Left forelimb (tissue), 1 donor: Measurements from ENCODE around the gene C5orf15.
"Not testable (repeated sequence)": the region's sequence is repeated elsewhere in the genome, so short reads cannot be mapped to it uniquely, and the experiment has no call there.

Experiments
- DNase-seq: peaks from one replicate; pipeline ENCODE4 v3.0.0-alpha.2; 2018; ENCODE audit warnings: low spot score

The C5orf15 gene

GRCh38 chr5:133962801-133963476 is 5.5 kb downstream of the C5orf15 start:
- no peak for DNase-seq

DNA sequence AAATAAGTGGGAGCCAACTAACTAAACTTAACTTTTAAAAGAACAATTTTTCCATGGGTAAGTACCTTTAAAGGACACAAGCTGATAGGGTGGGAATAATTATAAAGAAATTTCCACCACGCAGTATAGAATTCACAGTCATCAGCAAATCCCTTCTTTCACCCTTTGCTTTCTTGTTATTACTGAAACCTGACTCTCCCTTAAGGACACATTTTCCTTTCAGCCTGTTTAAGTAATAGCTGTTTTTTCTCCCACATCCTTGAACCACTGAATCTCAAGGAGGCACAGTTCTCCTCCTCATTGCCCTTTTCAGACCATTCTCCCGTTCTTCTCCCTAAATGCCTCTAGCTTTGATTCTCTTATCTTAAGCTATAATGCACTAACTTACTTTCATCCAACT is 6.3 kb downstream of the C5orf15 start:
- no peak for DNase-seq

DNA sequence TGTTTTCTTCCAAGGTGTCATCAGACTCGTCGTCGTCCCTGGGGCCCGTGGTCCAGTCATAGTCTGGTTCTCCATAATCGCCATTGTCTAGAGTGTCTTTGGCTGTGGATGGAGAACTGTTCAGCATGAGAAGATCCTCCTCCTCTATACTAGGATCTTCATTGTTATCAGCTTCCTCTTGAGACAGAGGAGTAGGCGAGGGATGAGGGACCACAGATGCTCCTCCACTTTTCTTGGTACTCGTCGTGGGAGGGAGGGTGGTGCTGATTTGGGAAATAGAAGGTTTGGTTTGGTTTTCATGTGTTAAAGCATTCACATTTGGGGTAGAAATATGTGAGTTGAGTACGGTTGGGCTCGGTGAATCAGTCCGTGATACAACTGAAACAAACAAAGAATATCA is 8.8 kb downstream of the C5orf15 start:
- no peak for DNase-seq

GRCh38 chr5:133957591-133957990 is 10.8 kb downstream of the C5orf15 start:
- DNase-seq: no peak

GRCh38 chr5:133957080-133957479 is 11.3 kb downstream of the C5orf15 start:
- no peak for DNase-seq

GRCh38 chr5:133956196-133956595 is 12.2 kb downstream of the C5orf15 start:
- DNase-seq: not testable (repeated sequence)

DNA sequence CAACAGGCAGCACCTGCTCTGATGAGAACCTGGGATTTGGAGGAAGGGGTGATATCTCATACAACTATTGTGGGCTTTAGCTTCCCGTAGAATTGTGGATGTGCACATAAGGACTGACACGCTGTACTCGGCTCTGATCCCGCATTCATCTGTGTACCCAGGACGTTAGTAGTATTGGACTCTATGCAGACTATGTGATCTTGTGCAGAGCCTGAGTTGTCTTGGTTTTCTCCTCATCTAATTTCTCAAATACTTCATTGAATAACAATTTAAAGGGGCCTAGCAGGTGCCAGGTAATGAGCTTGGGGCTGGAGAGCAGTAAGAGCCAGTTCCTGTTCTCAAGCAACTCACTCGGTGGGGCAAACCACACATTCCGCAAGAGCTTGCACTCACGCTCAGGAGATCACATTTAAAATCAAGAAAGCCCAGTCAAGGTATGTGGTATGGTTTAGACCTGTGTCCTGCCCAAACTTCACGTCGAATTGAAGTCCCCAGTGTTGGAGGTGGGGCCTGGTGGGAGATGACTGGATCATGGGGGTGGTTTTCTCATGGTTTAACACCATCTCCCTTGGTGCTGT is 14.8 kb downstream of the C5orf15 start:
- no peak for DNase-seq

DNA sequence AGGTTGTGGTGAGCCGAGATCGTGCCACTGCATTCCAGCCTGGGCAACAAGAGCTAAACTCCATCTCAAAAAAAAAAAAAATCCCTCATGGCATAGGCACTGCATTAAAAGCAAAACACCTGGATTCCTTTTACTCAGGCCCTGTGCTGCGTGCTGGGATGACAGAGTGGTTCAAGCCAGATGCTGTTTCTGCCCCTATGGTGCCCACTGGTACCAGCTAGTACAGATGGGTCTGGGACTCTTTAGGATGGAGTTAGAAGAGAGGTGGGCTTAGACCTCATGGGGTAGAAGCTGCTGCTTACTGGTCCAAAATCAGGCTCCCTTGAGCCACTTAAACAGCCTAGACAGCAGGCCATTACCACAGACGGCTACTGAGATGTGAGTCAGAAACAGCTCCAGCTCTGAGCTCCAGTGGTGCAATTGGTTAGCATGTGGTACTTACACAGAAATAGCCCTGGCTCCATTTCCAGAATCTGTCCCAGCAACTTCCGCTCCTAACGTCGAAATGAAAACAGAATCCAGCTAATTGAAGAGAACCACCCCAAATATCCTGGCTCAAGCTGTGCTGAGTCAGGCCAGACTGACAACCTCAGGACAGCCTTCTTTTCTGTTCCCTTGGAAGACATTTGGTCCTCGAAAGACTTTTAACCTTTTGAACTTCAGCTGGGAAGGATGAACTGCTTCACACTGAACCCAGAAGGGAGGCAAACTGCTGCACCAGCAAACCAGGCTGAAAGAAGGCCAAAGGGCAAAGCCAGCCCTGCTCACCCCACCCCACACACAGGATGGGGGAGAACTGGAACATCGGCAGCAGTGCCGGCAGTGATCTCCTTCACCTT is 15.5 kb downstream of the C5orf15 start:
- DNase-seq: no peak

DNA sequence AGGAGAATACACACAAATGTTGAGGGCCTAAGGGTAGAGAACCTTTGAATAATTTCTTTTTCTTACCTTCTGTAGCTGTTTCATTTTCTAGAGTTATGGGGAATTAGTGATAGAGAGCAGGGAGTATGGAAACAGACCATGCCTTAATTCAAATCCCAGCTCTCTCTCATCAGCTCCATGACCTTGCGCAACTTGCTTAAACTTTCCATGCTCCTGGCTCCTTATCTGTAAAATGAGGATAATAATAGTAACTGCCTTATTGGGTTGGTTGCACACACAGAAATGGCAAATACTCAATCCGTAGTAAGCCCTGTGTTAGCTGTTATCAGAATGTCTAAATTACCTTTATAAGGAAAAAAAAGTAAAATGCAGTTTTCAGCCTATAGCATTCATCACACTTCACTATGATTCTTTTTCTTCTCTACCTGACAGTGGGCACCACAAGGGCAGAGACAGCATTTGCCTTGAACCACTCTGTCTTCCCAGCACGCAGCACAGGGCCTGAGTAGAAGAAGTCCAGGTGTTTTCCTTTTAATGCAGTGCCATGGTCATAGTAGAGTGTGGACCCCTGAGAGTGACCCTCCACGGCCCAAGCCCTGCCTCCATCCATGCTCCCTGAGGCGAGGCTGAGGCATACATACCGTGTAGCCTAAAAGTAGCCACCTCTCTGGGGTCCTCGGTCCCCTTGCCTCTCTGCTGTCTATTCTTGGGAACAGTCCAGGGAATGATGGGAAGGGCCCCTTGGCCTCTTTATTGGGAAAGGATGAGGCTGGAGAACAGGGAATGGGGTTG is 17.4 kb downstream of the C5orf15 start:
- DNase-seq: no peak

- no peak for DNase-seq
Measured at GRCh38 chr5:133948721-133949120, 19.7 kb downstream of the C5orf15 start.

- DNase-seq: no peak
Measured at GRCh38 chr5:133947431-133947841, 21.0 kb downstream of the C5orf15 start.

GRCh38 chr5:133945568-133945967 is 22.9 kb downstream of the C5orf15 start:
- DNase-seq: no peak

DNA sequence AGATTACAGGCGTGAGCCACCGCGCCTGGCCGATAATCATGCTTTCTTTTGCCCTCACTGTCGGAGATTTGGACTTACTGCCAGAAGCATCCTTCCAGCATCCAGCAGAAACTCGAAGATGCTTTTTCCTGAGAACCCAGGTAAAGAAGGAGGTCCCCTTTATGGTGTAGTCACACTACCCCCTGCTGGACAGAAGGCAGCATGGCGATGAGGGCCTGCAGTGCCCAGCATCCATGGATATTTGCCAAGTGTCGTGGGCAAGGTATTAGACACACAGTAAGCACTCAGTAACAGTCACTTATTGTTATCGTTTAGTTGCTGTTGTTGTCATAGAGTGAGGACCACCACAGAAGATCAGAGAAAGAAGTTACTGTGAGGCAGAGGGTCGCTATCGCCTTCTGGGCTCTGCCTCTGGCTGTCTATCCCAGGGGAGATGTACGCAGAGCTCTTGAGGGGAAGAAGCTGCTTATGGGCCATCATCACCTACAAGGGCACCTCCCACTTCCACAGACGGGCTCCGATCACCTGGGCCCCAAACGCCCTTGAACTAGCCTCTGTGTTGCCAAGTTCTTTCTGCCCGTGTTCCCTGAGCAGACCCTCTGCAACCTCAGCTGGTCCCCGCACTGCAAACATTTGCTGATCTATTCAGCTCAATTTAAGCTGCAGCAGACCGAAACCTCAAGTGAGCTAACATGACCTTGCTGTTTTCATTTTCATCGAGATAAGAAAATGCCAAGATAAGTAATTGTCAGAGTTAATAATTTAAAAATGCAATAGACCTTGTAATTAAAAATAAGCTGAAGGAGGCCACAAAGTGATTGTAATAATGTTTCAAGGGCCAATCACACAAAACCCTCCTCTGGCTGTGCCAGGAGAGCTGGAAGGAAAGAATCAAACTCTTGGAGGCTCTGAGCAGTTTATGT is 23.9 kb downstream of the C5orf15 start:
- no peak for DNase-seq

DNA sequence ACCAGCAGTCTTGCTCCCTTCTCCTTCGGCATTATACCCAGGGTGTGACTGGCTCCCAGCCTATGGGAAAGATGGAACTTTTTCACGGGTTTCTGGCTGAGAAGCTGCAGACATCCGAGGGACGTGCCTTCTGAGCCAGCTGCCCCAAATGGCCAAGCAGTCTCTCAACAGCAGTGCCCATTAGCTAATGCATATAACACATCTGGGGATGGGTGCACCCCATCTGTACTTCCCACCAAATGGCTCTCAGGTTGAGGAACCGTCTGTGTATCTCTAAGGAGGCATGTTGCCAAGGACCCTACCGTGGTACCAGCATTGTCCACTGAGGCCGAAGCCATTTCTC is 25.0 kb downstream of the C5orf15 start:
- DNase-seq: no peak

- DNase-seq: no peak
Measured at GRCh38 chr5:133942614-133943474, 25.6 kb downstream of the C5orf15 start.

DNA sequence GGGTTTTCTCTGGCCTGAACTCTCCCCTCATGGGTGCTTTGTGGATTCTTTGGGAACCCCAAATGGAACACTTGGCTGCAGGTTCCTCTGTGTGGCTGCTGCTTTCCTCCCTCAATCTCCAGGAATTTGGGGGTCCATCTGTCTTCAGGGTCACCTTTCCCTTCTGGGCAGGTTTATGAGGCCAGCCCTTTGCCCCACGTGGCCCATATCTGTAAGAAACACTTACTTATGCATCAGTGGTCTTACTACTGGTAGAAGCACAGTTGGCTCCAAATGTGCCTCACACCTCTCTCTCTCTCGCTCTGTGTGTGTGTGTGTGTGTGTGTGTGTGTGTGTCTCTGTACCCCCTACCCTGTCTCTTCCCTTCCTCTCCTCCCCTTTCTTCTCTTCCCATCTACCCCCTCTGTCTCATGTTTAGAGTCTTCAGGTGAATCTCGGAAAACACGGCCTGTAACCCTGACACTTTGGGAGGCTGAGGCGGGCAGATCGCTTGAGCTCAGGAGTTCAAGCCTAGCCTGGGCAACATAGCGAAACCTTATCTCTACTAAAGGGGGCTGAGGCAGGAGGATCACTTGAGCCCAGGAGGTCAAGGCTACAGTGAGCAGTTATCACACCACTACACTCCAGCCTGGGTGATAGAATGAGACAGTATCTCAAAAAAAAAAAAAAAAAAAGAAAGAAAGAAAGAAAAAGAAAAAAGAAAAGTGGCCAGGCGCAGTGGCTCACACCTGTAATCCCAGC is 26.8 kb downstream of the C5orf15 start:
- no peak for DNase-seq

- no peak for DNase-seq
Measured at GRCh38 chr5:133939668-133940067, 28.8 kb downstream of the C5orf15 start.

- no peak for DNase-seq
Measured at GRCh38 chr5:133938929-133939328, 29.5 kb downstream of the C5orf15 start.

- no peak for DNase-seq
Measured at GRCh38 chr5:133938039-133938821, 30.2 kb downstream of the C5orf15 start.
